Skeletal muscle tissue (tissue), 4 donors: ENCODE results near the gene SLC48A1. TPM values are rescaled to one million over a fixed set of nuclear protein-coding genes. Genes with fewer than 3 reads are reported as not detected.
A peak's percentile ranks its signal among the peaks of the same experiment; 100 is the strongest.
"Not testable (repeated sequence)": the region's sequence is repeated elsewhere in the genome, so short reads cannot be mapped to it uniquely, and the experiment has no call there.

ENCODE experiments used
- H3K27ac ChIP-seq: one replicate; pipeline ENCODE4 v1.7.0; 2013; ENCODE audit warnings: mild to moderate bottlenecking, low read depth, low read length, inconsistent platforms
- H3K27me3 ChIP-seq, 3 donors: one replicate each; pipeline ENCODE4 v1.7.0; 2013; ENCODE audit warnings: low read length in 3 of 3; ENCODE audit not compliant: control insufficient read depth in 3 of 3, insufficient read depth in 3 of 3
- H3K36me3 ChIP-seq, 3 donors: one replicate each; pipeline ENCODE4 v1.7.0; 2013; ENCODE audit warnings: low read length in 3 of 3; ENCODE audit not compliant: control insufficient read depth in 3 of 3, insufficient read depth in 3 of 3
- H3K4me1 ChIP-seq, 3 donors: one replicate each; pipeline ENCODE4 v1.7.0; 2013; ENCODE audit warnings: low read length in 3 of 3, mild to moderate bottlenecking in 3 of 3; ENCODE audit not compliant: control insufficient read depth in 3 of 3, insufficient read depth in 3 of 3
- H3K4me3 ChIP-seq, 3 donors: one replicate each; pipeline ENCODE4 v1.7.0; 2013; ENCODE audit warnings: low read length in 3 of 3
- H3K9ac ChIP-seq, 3 donors: one replicate each; pipeline ENCODE4 v1.7.0; 2013; ENCODE audit warnings: low read length in 3 of 3, mild to moderate bottlenecking in 3 of 3, moderate library complexity in 2 of 3, low read depth in 1 of 3
- H3K9me3 ChIP-seq, 3 donors: one replicate each; pipeline ENCODE4 v1.7.0; 2013; ENCODE audit warnings: low read length in 3 of 3; ENCODE audit not compliant: control insufficient read depth in 3 of 3
- total RNA-seq: library from RNA; depleted of rRNA; stranded (reverse); fragments of >200 nt; gene quantifications from one replicate; pipeline ENCODE4 v1.2.3, GENCODE V29; 2014
- donor health status: Osteomylitis.

SLC48A1 gene
- total RNA-seq, 1 donor from 2014 or later: 7.8 TPM

GRCh38 chr12:47814539-47815170 is 41.6 kb downstream of the SLC48A1 start:
- H3K36me3 ChIP-seq: peaks cover 0 to 4% (median 4%) of the 10 kb centered on the region in 3 donors
- no peaks in the 10 kb centered on the region for H3K27me3 ChIP-seq
- peak overlapping the region; percentile 46 to 70 (median 63) for H3K4me3 ChIP-seq
- peak overlapping the region in 2 of 3 donors; percentile 59 to 87 for H3K9ac ChIP-seq
- peaks cover 82 to 88% (median 84%) of the 10 kb centered on the region in 3 donors for H3K4me1 ChIP-seq
- H3K27ac ChIP-seq: peak overlapping the region; percentile 92
- no peaks in the 10 kb centered on the region for H3K9me3 ChIP-seq

- peak overlapping the region; percentile 92 for H3K27ac ChIP-seq
- H3K9ac ChIP-seq, H3K4me3 ChIP-seq, H3K36me3 ChIP-seq, H3K27me3 ChIP-seq, H3K9me3 ChIP-seq: not testable (repeated sequence)
- H3K4me1 ChIP-seq: peaks cover 80 to 85% (median 81%) of the 10 kb centered on the region in 3 donors
These were observed 42.4 kb downstream of the SLC48A1 start for GRCh38 chr12:47815447-47815846.

GRCh38 chr12:47816403-47817271 is 43.6 kb downstream of the SLC48A1 start:
- peak overlapping the region; percentile 82 for H3K27ac ChIP-seq
- H3K4me1 ChIP-seq: peaks cover 78 to 85% (median 79%) of the 10 kb centered on the region in 3 donors
- H3K9ac ChIP-seq: peak overlapping the region; percentile 72 to 81 (median 80)
- H3K9me3 ChIP-seq: no peaks in the 10 kb centered on the region
- peaks cover 0 to 4% (median 4%) of the 10 kb centered on the region in 3 donors for H3K36me3 ChIP-seq
- H3K27me3 ChIP-seq: no peaks in the 10 kb centered on the region
- H3K4me3 ChIP-seq: peak overlapping the region; percentile 23 to 93 (median 78)

- Histone ChIP-seq H3K36me3 (peaks cover 0 to 4% (median 4%) of the 10 kb centered on the region in 3 donors), H3K9ac (peak overlapping the region; percentile 72 to 81 (median 80)), H3K27ac (peak overlapping the region; percentile 82), H3K4me3 (peak overlapping the region; percentile 66 to 93 (median 78)), H3K4me1 (peaks cover 75 to 84% (median 78%) of the 10 kb centered on the region in 3 donors), H3K27me3 (no peaks in the 10 kb centered on the region), H3K9me3 (no peaks in the 10 kb centered on the region)
These were observed 44.4 kb downstream of the SLC48A1 start for GRCh38 chr12:47817272-47818006.

GRCh38 chr12:47818007-47818376 is 45.0 kb downstream of the SLC48A1 start:
- H3K9ac ChIP-seq: peak overlapping the region in 2 of 3 donors; percentile 80 to 81
- peaks cover 0 to 4% (median 4%) of the 10 kb centered on the region in 3 donors for H3K36me3 ChIP-seq
- peak overlapping the region; percentile 66 to 93 (median 78) for H3K4me3 ChIP-seq
- no peaks in the 10 kb centered on the region for H3K27me3 ChIP-seq
- H3K27ac ChIP-seq: peak overlapping the region; percentile 82
- no peaks in the 10 kb centered on the region for H3K9me3 ChIP-seq
- H3K4me1 ChIP-seq: peaks cover 76 to 86% (median 80%) of the 10 kb centered on the region in 3 donors

GRCh38 chr12:47818467-47819137 is 45.6 kb downstream of the SLC48A1 start:
- peak overlapping the region; percentile 66 to 93 (median 78) for H3K4me3 ChIP-seq
- no peaks in the 10 kb centered on the region for H3K9me3 ChIP-seq
- H3K27me3 ChIP-seq: no peaks in the 10 kb centered on the region
- peak overlapping the region; percentile 77 to 81 (median 80) for H3K9ac ChIP-seq
- H3K36me3 ChIP-seq: peaks cover 0 to 4% (median 4%) of the 10 kb centered on the region in 3 donors
- peaks cover 72 to 86% (median 81%) of the 10 kb centered on the region in 3 donors for H3K4me1 ChIP-seq
- H3K27ac ChIP-seq: peak overlapping the region; percentile 82

- H3K27ac ChIP-seq: peak overlapping the region; percentile 93
- H3K9me3 ChIP-seq: no peaks in the 10 kb centered on the region
- H3K27me3 ChIP-seq: no peaks in the 10 kb centered on the region
- peak overlapping the region; percentile 75 to 94 (median 93) for H3K4me3 ChIP-seq
- H3K36me3 ChIP-seq: peaks cover 0 to 4% (median 3%) of the 10 kb centered on the region in 3 donors
- peaks cover 71 to 86% (median 81%) of the 10 kb centered on the region in 3 donors for H3K4me1 ChIP-seq
- peak overlapping the region; percentile 77 to 81 (median 80) for H3K9ac ChIP-seq
These were observed 46.3 kb downstream of the SLC48A1 start for GRCh38 chr12:47819138-47819895.

- Histone ChIP-seq H3K27me3 (no peaks in the 10 kb centered on the region), H3K9ac (peak within 1 kb of the TSS; percentile 77 to 94 (median 80)), H3K4me3 (peak within 1 kb of the TSS; percentile 75 to 94 (median 93)), H3K4me1 (peaks cover 70 to 82% (median 81%) of the 10 kb centered on the region in 3 donors), H3K36me3 (peaks cover 0 to 4% (median 0%) of the 10 kb centered on the region in 3 donors), H3K27ac (peak within 1 kb of the TSS; percentile 93), H3K9me3 (no peaks in the 10 kb centered on the region)
These were observed 47.0 kb downstream of the SLC48A1 start, which contains the start of gene HDAC7 for GRCh38 chr12:47819896-47820630. Gene HDAC7 (minus strand): TSS chr12:47819903. CDS start chr12:47819785, 118 bp downstream.
